ENCODE data around the gene BEND4.

DNA sequence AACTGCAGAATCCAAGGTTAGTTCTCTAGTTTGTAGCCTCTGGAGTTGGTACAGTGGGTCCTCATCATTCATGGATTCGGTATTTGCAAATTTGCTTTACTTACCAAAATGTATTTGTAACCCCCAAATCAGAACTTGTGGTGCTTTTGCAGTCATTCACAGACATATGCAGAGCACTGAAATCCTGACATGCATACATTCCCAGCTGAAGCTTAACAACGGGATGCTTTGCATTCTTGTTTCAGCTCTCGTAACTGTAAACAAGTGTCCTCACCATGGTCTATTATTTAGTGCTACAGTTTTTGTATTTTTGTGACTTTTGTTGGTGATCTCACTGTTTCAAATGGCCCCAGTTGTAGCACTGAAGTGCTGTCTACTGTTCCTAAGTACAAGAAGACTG, 16.1 kb downstream of the BEND4 start:
- TF ChIP-seq, protein P1, sequence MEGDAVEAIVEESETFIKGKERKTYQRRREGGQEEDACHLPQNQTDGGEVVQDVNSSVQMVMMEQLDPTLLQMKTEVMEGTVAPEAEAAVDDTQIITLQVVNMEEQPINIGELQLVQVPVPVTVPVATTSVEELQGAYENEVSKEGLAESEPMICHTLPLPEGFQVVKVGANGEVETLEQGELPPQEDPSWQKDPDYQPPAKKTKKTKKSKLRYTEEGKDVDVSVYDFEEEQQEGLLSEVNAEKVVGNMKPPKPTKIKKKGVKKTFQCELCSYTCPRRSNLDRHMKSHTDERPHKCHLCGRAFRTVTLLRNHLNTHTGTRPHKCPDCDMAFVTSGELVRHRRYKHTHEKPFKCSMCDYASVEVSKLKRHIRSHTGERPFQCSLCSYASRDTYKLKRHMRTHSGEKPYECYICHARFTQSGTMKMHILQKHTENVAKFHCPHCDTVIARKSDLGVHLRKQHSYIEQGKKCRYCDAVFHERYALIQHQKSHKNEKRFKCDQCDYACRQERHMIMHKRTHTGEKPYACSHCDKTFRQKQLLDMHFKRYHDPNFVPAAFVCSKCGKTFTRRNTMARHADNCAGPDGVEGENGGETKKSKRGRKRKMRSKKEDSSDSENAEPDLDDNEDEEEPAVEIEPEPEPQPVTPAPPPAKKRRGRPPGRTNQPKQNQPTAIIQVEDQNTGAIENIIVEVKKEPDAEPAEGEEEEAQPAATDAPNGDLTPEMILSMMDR (IDR thresholded peaks at IDR 0.05; ENCODE audit: insufficient read depth, low read length, poor library complexity, severe bottlenecking): no peak
- TF ChIP-seq EZH2phosphoT487 (conservative IDR thresholded peaks at IDR 0.05; ENCODE audit: low read length): no peak
